GM12875 (cell line): Measurements from ENCODE around the gene ZNF804A.

ENCODE experiments used
- H3K4me3 ChIP-seq: one replicate; pipeline ENCODE4 v1.5.1; 2011; ENCODE audit warnings: low read depth, low read length, control low read depth
- CTCF ChIP-seq: IDR thresholded peaks from 2 replicates; pipeline ENCODE4 v1.5.1; 2011; ENCODE audit warnings: low read depth, mild to moderate bottlenecking, control low read depth, inconsistent platforms, low read length, moderate library complexity, borderline replicate concordance; ENCODE audit not compliant: insufficient read depth

Gene ZNF804A

DNA sequence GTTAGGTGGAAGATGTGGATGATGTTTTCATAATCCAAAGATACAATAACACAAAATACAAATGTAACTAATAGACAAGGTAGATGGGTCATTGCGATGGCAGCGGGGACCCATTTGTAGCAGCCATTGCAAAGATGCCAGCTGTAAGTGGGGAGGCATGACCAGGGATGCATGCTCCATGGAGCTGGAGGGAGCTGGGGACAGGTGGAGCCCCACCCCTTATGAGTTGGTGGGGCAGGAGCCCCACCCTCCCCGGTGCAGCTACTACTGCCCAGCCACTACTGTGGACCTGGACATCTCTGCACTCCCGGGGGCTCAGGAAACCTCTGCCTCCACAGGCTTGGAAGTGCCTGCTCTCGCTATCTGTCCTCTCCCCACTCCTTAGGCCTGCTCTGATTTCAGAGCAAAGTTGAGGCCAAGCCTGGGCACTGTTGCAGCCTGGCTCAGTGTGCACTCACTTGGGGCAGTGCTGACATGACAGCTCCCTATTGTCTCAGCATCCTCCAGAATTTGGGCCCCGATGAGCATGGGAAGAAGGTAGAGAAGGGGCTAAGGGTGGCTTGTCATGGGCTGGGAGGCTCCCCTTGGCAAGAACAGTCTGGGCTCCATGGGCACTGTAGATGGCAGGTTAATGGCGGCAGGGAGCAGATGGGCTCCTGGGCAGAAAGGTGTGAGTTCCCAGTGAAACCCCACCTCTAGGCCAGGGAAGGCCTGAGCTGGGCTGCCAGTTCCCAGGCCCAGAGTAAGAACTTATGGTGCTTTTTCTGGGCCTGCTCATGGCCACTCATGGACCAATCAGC lies 81.1 kb downstream of the ZNF804A start:
- H3K4me3 ChIP-seq = no peak overlapping the region
- no peak for TF ChIP-seq CTCF

- no peak for TF ChIP-seq CTCF
- no peak overlapping the region for H3K4me3 ChIP-seq
Observed at GRCh38 chr2:184680825-184681224, 82.5 kb downstream of the ZNF804A start.

DNA sequence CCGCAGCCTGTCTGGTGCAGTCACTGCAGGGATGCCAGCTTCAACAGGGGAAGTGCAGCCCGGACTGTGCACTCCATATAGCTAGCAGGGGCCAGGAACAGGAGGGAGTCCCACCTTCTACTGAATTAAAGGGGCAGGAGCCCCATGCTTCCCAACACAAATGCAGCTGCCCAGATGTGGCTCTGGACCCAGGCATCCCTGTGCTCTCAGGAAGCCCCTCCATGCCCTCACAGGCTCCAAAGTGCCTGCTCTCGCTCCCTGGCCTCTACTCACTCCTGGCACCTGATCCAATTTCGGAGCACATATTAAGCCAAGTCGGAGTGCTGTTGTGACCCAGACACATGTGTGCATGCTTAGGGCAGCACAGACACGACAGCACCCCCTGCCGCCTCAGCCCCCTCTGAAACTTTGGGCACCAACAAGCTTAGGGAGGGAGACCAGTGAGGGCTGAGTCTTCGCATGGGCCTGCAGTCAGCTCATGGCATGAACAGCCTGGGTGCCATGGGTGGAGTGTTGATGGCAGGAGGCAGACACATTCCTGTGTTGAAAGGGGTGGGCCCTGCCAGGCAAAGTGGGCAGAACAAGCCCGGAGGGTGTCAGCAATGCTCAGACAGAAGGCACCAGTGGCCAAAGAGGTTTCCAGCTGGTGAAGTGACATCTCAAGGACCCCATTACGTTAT lies 83.5 kb downstream of the ZNF804A start:
- no peak for TF ChIP-seq CTCF
- H3K4me3 ChIP-seq = no peak overlapping the region

DNA sequence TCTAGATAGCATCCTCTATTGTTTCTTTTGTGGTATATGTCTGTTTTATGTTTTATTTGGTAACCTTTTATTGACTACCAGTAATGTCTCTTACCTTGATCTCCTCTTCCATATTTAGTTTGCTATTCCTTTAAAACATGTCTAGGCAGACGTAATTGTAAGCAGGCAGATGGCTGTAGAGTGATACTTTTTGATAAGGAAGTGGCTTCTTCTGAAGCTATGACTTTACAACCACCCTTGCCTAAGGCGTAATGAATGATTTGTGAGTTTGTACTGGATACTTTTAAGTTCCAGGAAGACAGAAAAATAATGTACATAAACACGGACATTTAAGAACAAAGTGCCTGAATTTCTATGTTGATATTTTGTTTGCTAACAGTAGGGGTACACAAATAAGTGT lies 85.6 kb downstream of the ZNF804A start:
- no peak overlapping the region for H3K4me3 ChIP-seq
- no peak for TF ChIP-seq CTCF

DNA sequence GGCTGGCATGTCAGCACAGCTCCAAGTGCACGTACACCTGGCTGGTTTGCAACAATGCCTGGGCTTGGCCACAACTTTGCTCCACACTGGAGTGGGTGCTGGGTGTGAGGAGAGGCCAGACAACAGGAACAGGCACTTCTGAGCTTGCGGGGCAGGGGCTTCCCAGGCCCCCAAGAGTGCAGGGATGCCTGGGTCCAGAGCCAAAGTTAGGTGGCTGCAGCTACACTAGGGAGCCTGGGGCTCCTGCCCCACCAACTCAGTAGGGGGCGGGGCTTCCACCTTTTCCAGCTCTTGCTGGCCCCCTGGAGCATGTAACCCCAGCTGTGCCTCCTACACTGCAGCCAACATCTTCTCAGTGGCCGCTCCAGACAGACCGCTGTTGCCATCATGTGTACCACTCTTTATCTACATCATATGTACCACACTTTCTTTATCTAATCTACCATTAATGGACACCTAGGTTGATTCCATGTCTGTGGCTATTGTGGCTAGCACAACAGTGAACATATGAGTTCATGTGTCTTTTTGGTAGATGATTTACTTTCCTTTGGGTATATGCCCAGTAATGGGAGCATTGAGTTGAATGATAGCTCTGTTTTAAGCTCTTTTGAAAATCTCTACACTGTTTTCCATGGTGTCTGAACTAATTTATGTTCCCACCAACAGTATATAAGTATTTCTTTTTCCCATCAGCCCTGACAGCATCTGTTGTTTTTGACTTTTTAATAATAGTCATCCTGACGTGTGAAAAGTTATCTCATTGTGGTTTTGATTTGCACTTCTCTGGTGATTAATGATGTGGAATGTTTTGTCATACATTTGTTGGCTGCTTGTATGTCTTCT lies 87.9 kb downstream of the ZNF804A start:
- H3K4me3 ChIP-seq = no peak overlapping the region

DNA sequence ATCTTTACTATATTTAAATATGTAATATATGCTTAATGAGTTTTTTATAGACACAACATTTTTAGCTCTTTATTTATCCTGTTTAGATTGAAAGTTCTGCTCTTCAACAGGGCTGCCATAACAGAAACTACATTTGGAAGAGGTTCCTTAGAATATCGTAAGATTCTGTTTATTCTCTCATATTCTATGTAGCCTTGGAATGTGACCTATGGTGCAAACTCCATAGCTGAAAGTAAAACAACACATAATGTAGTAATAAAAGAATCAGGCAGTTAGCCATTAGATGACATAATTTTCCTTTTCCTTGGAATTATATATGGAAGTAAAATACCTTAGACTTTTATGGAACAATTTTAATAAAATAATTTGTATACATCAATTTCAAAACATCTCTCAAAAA lies 91.3 kb downstream of the ZNF804A start:
- no peak overlapping the region for H3K4me3 ChIP-seq
- TF ChIP-seq CTCF = no peak

More for the DNA sequence above, 87.9 kb downstream of the ZNF804A start:
- TF ChIP-seq CTCF = no peak
